CD14-positive monocyte (primary cell): ENCODE results near the gene SOCS3. TPM values are rescaled to one million over a fixed set of nuclear protein-coding genes. Genes with fewer than 3 reads are reported as not detected.
"Not testable (repeated sequence)": the region's sequence is repeated elsewhere in the genome, so short reads cannot be mapped to it uniquely, and the experiment has no call there.

Source experiments
- DNase-seq, 3 donors: peaks; one replicate each; pipeline ENCODE4 v3.0.0-alpha.2; 2011 to 2022
- H2AFZ ChIP-seq: 2 replicates; pipeline ENCODE4 v1.6.0; 2012; ENCODE audit warnings: mild to moderate bottlenecking, low read depth, low read length, inconsistent platforms; ENCODE audit not compliant: insufficient read depth, poor library complexity, severe bottlenecking
- H3K27ac ChIP-seq, 2 donors: 1 replicate in 1 of 2; 2 replicates in 1 of 2; pipeline ENCODE4 v1.5.1; 2012 to 2013; ENCODE audit warnings: low read length in 2 of 2, control low read depth in 1 of 2, inconsistent platforms in 1 of 2, low read depth in 1 of 2, mild to moderate bottlenecking in 1 of 2
- H3K27me3 ChIP-seq, 2 donors: one replicate each; pipeline versions ENCODE4 v1.6.0 to v1.6.1; 2011 to 2013; ENCODE audit warnings: low read length in 2 of 2; ENCODE audit not compliant: control insufficient read depth in 2 of 2, insufficient read depth in 2 of 2
- H3K36me3 ChIP-seq, 2 donors: replicated peaks in 1 of 2; 1 replicate in 1 of 2; 2 replicates in 1 of 2; pipeline versions ENCODE4 v1.5.1 to v1.6.1; 2012 to 2013; ENCODE audit warnings: low read length in 2 of 2, control low read depth in 1 of 2, inconsistent platforms in 1 of 2, mild to moderate bottlenecking in 1 of 2; ENCODE audit not compliant: insufficient read depth in 2 of 2, control insufficient read depth in 1 of 2
- H3K4me1 ChIP-seq, 2 donors: 1 replicate in 1 of 2; 2 replicates in 1 of 2; pipeline versions ENCODE4 v1.5.1 to v1.6.1; 2012 to 2013; ENCODE audit warnings: low read length in 2 of 2, control low read depth in 1 of 2, inconsistent platforms in 1 of 2, mild to moderate bottlenecking in 1 of 2, moderate library complexity in 1 of 2; ENCODE audit not compliant: insufficient read depth in 2 of 2, control insufficient read depth in 1 of 2
- H3K4me2 ChIP-seq: replicated peaks from 2 replicates; pipeline ENCODE3; 2012; ENCODE audit warnings: low read length, moderate library complexity, mild to moderate bottlenecking; ENCODE audit not compliant: poor library complexity, severe bottlenecking; ENCODE audit errors: extremely low read depth
- H3K4me3 ChIP-seq, 3 experiments: fragments of 200-600 bp in 1 of 3; sonication (generic) in 1 of 3; replicated peaks in 1 of 3; 1 replicate in 2 of 3; 2 replicates in 1 of 3; pipeline ENCODE4 v1.5.1; 2011 to 2013; ENCODE audit warnings: low read length in 3 of 3, mild to moderate bottlenecking in 3 of 3, control low read depth in 2 of 3, low read depth in 2 of 3, inconsistent platforms in 1 of 3, moderate library complexity in 1 of 3
- H3K79me2 ChIP-seq: 2 replicates; pipeline ENCODE4 v1.6.0; 2012; ENCODE audit warnings: mild to moderate bottlenecking, control low read depth, inconsistent platforms, low read length, moderate library complexity; ENCODE audit not compliant: insufficient read depth
- H3K9ac ChIP-seq: 2 replicates; pipeline ENCODE4 v1.6.0; 2017; ENCODE audit warnings: low read length, mild to moderate bottlenecking; ENCODE audit not compliant: insufficient read depth, poor library complexity, severe bottlenecking
- H3K9me3 ChIP-seq, 2 donors: replicated peaks in 1 of 2; 1 replicate in 1 of 2; 2 replicates in 1 of 2; pipeline versions ENCODE4 v1.5.1 to v1.6.1; 2012 to 2013; ENCODE audit warnings: low read length in 2 of 2, control low read depth in 1 of 2; ENCODE audit not compliant: control insufficient read depth in 1 of 2, insufficient read depth in 1 of 2
- H4K20me1 ChIP-seq: 2 replicates; pipeline ENCODE4 v1.6.0; 2012; ENCODE audit warnings: mild to moderate bottlenecking, low read length, control low read depth, moderate library complexity; ENCODE audit not compliant: insufficient read depth
- H3K27ac Mint-ChIP-seq, 7 donors: one replicate each; pipeline ENCODE4 v1.8.0; 2020; ENCODE audit warnings: mild to moderate bottlenecking in 7 of 7, mixed read lengths in 7 of 7, moderate library complexity in 6 of 7, inconsistent platforms in 2 of 7
- H3K27me3 Mint-ChIP-seq, 3 donors: one replicate each; pipeline ENCODE4 v1.8.0; 2021 to 2022; ENCODE audit warnings: low read depth in 3 of 3, mild to moderate bottlenecking in 3 of 3, mixed read lengths in 3 of 3, moderate library complexity in 3 of 3, inconsistent platforms in 1 of 3
- H3K36me3 Mint-ChIP-seq, 2 donors: one replicate each; pipeline ENCODE4 v1.8.0; 2020; ENCODE audit warnings: mixed read lengths in 2 of 2, inconsistent platforms in 1 of 2, mild to moderate bottlenecking in 1 of 2
- H3K4me1 Mint-ChIP-seq: one replicate; pipeline ENCODE4 v1.8.0; 2020; ENCODE audit warnings: mild to moderate bottlenecking, mixed read lengths
- H3K4me3 Mint-ChIP-seq, 2 donors: one replicate each; pipeline ENCODE4 v1.8.0; 2020; ENCODE audit warnings: mild to moderate bottlenecking in 2 of 2, mixed read lengths in 2 of 2, moderate library complexity in 1 of 2
- H3K9me3 Mint-ChIP-seq, 7 donors: one replicate each; pipeline ENCODE4 v1.8.0; 2020 to 2022; ENCODE audit warnings: mixed read lengths in 7 of 7, mild to moderate bottlenecking in 6 of 7, moderate library complexity in 6 of 7, inconsistent platforms in 2 of 7
- WGBS: methylation state at CpG from one replicate; pipeline ENCODE4 v1.1.5; 2013; ENCODE audit warnings: missing lambda C conversion rate; ENCODE audit not compliant: insufficient coverage; 5-methylcytosine and 5-hydroxymethylcytosine counted together
- intact Hi-C, 2 donors: fragments of 100-400 bp; cut with micrococcal nuclease; formaldehyde crosslinking; loops; one replicate each; pipeline versions ENCODE4 v1.15.0 to v1.15.1; 2023
- polyA plus RNA-seq, 3 donors: library from polyadenylated mRNA; depleted of rRNA in 1 of 3; unstranded in 2 of 3; stranded (reverse) in 1 of 3; fragments of 300-500 nt in 2 of 3; fragments of >200 nt in 1 of 3; fragmentation: Illumina TruSeq in 2 of 3; gene quantifications; 1 replicate in 2 of 3; 2 replicates in 1 of 3; pipeline ENCODE4 v1.2.3, GENCODE V29; 2012 to 2021
- TF ChIP-seq, protein P1 (sequence below): fragments of 200-600 bp; IDR thresholded peaks from one replicate; pipeline ENCODE4 v1.8.0; 2022; ENCODE audit warnings: antibody characterized with exemption, mild to moderate bottlenecking

SOCS3 gene
- polyA plus RNA-seq, 3 donors: 123 to 441 (median 144) TPM

DNA sequence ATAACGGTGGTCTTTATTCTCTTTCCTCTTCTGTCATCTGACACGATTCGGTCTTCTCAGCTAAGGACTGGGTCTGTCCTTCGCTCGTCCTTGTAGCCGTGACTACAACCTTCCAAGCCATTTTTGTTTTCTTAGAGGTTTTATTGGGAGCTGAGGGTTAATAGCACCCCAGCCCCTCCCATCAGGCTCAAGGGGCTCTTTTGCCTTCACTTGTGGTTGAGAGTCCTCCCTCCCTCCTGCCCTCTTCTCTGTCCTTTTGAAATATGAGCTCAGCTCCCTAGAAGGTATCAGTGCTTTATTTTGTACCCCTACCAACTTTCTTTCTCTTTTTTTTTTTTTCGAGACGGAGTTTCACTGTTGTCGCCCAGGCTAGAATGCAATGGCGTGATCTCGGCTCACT is 24.7 kb downstream of the SOCS3 start:
- Histone ChIP-seq H3K79me2 (no peaks in the 10 kb centered on the region), H3K4me2 (no peak overlapping the region), H3K36me3 (no peaks in the 10 kb centered on the region), H4K20me1 (no peaks in the 10 kb centered on the region), H3K9me3 (no peaks in the 10 kb centered on the region), H3K27ac (no peak overlapping the region), H3K27me3 (no peaks in the 10 kb centered on the region), H3K9ac (no peak overlapping the region), H2AFZ (no peak overlapping the region), H3K4me3 (no peak overlapping the region), H3K4me1 (peaks cover 65 to 74% of the 10 kb centered on the region in 2 donors)
- intact Hi-C loops: loop anchor here in 1 of 2 donors (5.0 kb wide), 1 partner anchor 48 kb away; no protein-coding TSS in a partner anchor
- peaks cover 66% of the 10 kb centered on the region for H3K4me1 Mint-ChIP-seq
- peaks cover 4 to 8% (median 7%) of the 10 kb centered on the region in 3 donors for H3K27me3 Mint-ChIP-seq
- H3K36me3 Mint-ChIP-seq: peaks cover under 1 to 3% of the 10 kb centered on the region in 2 donors
- peak overlapping the region in 4 of 7 donors; percentile 6 to 72 (median 53) for H3K27ac Mint-ChIP-seq
- WGBS: no CpG with 5 or more reads among the region's 11 CpGs
- TF ChIP-seq, protein P1, sequence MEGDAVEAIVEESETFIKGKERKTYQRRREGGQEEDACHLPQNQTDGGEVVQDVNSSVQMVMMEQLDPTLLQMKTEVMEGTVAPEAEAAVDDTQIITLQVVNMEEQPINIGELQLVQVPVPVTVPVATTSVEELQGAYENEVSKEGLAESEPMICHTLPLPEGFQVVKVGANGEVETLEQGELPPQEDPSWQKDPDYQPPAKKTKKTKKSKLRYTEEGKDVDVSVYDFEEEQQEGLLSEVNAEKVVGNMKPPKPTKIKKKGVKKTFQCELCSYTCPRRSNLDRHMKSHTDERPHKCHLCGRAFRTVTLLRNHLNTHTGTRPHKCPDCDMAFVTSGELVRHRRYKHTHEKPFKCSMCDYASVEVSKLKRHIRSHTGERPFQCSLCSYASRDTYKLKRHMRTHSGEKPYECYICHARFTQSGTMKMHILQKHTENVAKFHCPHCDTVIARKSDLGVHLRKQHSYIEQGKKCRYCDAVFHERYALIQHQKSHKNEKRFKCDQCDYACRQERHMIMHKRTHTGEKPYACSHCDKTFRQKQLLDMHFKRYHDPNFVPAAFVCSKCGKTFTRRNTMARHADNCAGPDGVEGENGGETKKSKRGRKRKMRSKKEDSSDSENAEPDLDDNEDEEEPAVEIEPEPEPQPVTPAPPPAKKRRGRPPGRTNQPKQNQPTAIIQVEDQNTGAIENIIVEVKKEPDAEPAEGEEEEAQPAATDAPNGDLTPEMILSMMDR: no peak
- no peak overlapping the region for H3K4me3 Mint-ChIP-seq
- no peaks in the 10 kb centered on the region for H3K9me3 Mint-ChIP-seq
- DNase-seq: no peak

- peaks cover 0 to 6% of the 10 kb centered on the region in 2 donors for H3K36me3 Mint-ChIP-seq
- peaks cover 6% of the 10 kb centered on the region in 3 donors for H3K27me3 Mint-ChIP-seq
- H3K4me1 Mint-ChIP-seq: peaks cover 64% of the 10 kb centered on the region
- H3K4me3 ChIP-seq: no peak overlapping the region
- H3K27ac Mint-ChIP-seq: peak overlapping the region; percentile 5 to 64 (median 43)
- no peaks in the 10 kb centered on the region for H3K27me3 ChIP-seq
- peaks cover 64 to 74% of the 10 kb centered on the region in 2 donors for H3K4me1 ChIP-seq
- TF ChIP-seq, protein P1: no peak
- H3K9me3 Mint-ChIP-seq: no peaks in the 10 kb centered on the region
- no CpG with 5 or more reads among the region's 4 CpGs for WGBS
- H3K79me2 ChIP-seq: no peaks in the 10 kb centered on the region
- H3K4me3 Mint-ChIP-seq: no peak overlapping the region
- no peak overlapping the region for H3K9ac ChIP-seq
- H3K36me3 ChIP-seq: no peaks in the 10 kb centered on the region
- no peak overlapping the region for H3K4me2 ChIP-seq
- no peak overlapping the region for H3K27ac ChIP-seq
- no peaks in the 10 kb centered on the region for H3K9me3 ChIP-seq
- peak in 1 of 3 donors; percentile 3 for DNase-seq
- no peak overlapping the region for H2AFZ ChIP-seq
- intact Hi-C loops: no loop called here
- no peaks in the 10 kb centered on the region for H4K20me1 ChIP-seq
These were observed 26.9 kb downstream of the SOCS3 start for GRCh38 chr17:78332991-78333390.

- H3K27me3 Mint-ChIP-seq, H3K4me3 ChIP-seq, H3K79me2 ChIP-seq, H3K9me3 Mint-ChIP-seq, intact Hi-C loops, H3K36me3 Mint-ChIP-seq, H4K20me1 ChIP-seq, H3K4me3 Mint-ChIP-seq, H3K36me3 ChIP-seq, DNase-seq, H3K27me3 ChIP-seq, H3K27ac ChIP-seq, H3K4me2 ChIP-seq, H3K9me3 ChIP-seq, H2AFZ ChIP-seq, H3K9ac ChIP-seq: not testable (repeated sequence)
- Mint-ChIP-seq H3K4me1 (peaks cover 52% of the 10 kb centered on the region), H3K27ac (peak overlapping the region in 6 of 7 donors; percentile 18 to 83 (median 67))
- 96% methylated on average over 9 of the region's 12 CpGs for WGBS
- peaks cover 48 to 60% of the 10 kb centered on the region in 2 donors for H3K4me1 ChIP-seq
These were observed 28.5 kb downstream of the SOCS3 start for GRCh38 chr17:78331355-78331754.
